CD14-positive monocyte (primary cell): ENCODE results near the gene BBS9. TPM values are rescaled to one million over a fixed set of nuclear protein-coding genes. Genes with fewer than 3 reads are reported as not detected.

Experiments
- DNase-seq, 3 donors: peaks; one replicate each; pipeline ENCODE4 v3.0.0-alpha.2; 2011 to 2022
- H2AFZ ChIP-seq: 2 replicates; pipeline ENCODE4 v1.6.0; 2012; ENCODE audit warnings: mild to moderate bottlenecking, low read depth, low read length, inconsistent platforms; ENCODE audit not compliant: insufficient read depth, poor library complexity, severe bottlenecking
- H3K27ac ChIP-seq, 2 donors: 1 replicate in 1 of 2; 2 replicates in 1 of 2; pipeline ENCODE4 v1.5.1; 2012 to 2013; ENCODE audit warnings: low read length in 2 of 2, control low read depth in 1 of 2, inconsistent platforms in 1 of 2, low read depth in 1 of 2, mild to moderate bottlenecking in 1 of 2
- H3K27me3 ChIP-seq, 2 donors: one replicate each; pipeline versions ENCODE4 v1.6.0 to v1.6.1; 2011 to 2013; ENCODE audit warnings: low read length in 2 of 2; ENCODE audit not compliant: control insufficient read depth in 2 of 2, insufficient read depth in 2 of 2
- H3K36me3 ChIP-seq, 2 donors: replicated peaks in 1 of 2; 1 replicate in 1 of 2; 2 replicates in 1 of 2; pipeline versions ENCODE4 v1.5.1 to v1.6.1; 2012 to 2013; ENCODE audit warnings: low read length in 2 of 2, control low read depth in 1 of 2, inconsistent platforms in 1 of 2, mild to moderate bottlenecking in 1 of 2; ENCODE audit not compliant: insufficient read depth in 2 of 2, control insufficient read depth in 1 of 2
- H3K4me1 ChIP-seq, 2 donors: 1 replicate in 1 of 2; 2 replicates in 1 of 2; pipeline versions ENCODE4 v1.5.1 to v1.6.1; 2012 to 2013; ENCODE audit warnings: low read length in 2 of 2, control low read depth in 1 of 2, inconsistent platforms in 1 of 2, mild to moderate bottlenecking in 1 of 2, moderate library complexity in 1 of 2; ENCODE audit not compliant: insufficient read depth in 2 of 2, control insufficient read depth in 1 of 2
- H3K4me2 ChIP-seq: replicated peaks from 2 replicates; pipeline ENCODE3; 2012; ENCODE audit warnings: low read length, moderate library complexity, mild to moderate bottlenecking; ENCODE audit not compliant: poor library complexity, severe bottlenecking; ENCODE audit errors: extremely low read depth
- H3K4me3 ChIP-seq, 3 experiments: fragments of 200-600 bp in 1 of 3; sonication (generic) in 1 of 3; replicated peaks in 1 of 3; 1 replicate in 2 of 3; 2 replicates in 1 of 3; pipeline ENCODE4 v1.5.1; 2011 to 2013; ENCODE audit warnings: low read length in 3 of 3, mild to moderate bottlenecking in 3 of 3, control low read depth in 2 of 3, low read depth in 2 of 3, inconsistent platforms in 1 of 3, moderate library complexity in 1 of 3
- H3K79me2 ChIP-seq: 2 replicates; pipeline ENCODE4 v1.6.0; 2012; ENCODE audit warnings: mild to moderate bottlenecking, control low read depth, inconsistent platforms, low read length, moderate library complexity; ENCODE audit not compliant: insufficient read depth
- H3K9ac ChIP-seq: 2 replicates; pipeline ENCODE4 v1.6.0; 2017; ENCODE audit warnings: low read length, mild to moderate bottlenecking; ENCODE audit not compliant: insufficient read depth, poor library complexity, severe bottlenecking
- H3K9me3 ChIP-seq, 2 donors: replicated peaks in 1 of 2; 1 replicate in 1 of 2; 2 replicates in 1 of 2; pipeline versions ENCODE4 v1.5.1 to v1.6.1; 2012 to 2013; ENCODE audit warnings: low read length in 2 of 2, control low read depth in 1 of 2; ENCODE audit not compliant: control insufficient read depth in 1 of 2, insufficient read depth in 1 of 2
- H4K20me1 ChIP-seq: 2 replicates; pipeline ENCODE4 v1.6.0; 2012; ENCODE audit warnings: mild to moderate bottlenecking, low read length, control low read depth, moderate library complexity; ENCODE audit not compliant: insufficient read depth
- H3K27ac Mint-ChIP-seq, 7 donors: one replicate each; pipeline ENCODE4 v1.8.0; 2020; ENCODE audit warnings: mild to moderate bottlenecking in 7 of 7, mixed read lengths in 7 of 7, moderate library complexity in 6 of 7, inconsistent platforms in 2 of 7
- H3K27me3 Mint-ChIP-seq, 3 donors: one replicate each; pipeline ENCODE4 v1.8.0; 2021 to 2022; ENCODE audit warnings: low read depth in 3 of 3, mild to moderate bottlenecking in 3 of 3, mixed read lengths in 3 of 3, moderate library complexity in 3 of 3, inconsistent platforms in 1 of 3
- H3K36me3 Mint-ChIP-seq, 2 donors: one replicate each; pipeline ENCODE4 v1.8.0; 2020; ENCODE audit warnings: mixed read lengths in 2 of 2, inconsistent platforms in 1 of 2, mild to moderate bottlenecking in 1 of 2
- H3K4me1 Mint-ChIP-seq: one replicate; pipeline ENCODE4 v1.8.0; 2020; ENCODE audit warnings: mild to moderate bottlenecking, mixed read lengths
- H3K4me3 Mint-ChIP-seq, 2 donors: one replicate each; pipeline ENCODE4 v1.8.0; 2020; ENCODE audit warnings: mild to moderate bottlenecking in 2 of 2, mixed read lengths in 2 of 2, moderate library complexity in 1 of 2
- H3K9me3 Mint-ChIP-seq, 7 donors: one replicate each; pipeline ENCODE4 v1.8.0; 2020 to 2022; ENCODE audit warnings: mixed read lengths in 7 of 7, mild to moderate bottlenecking in 6 of 7, moderate library complexity in 6 of 7, inconsistent platforms in 2 of 7
- WGBS: methylation state at CpG from one replicate; pipeline ENCODE4 v1.1.5; 2013; ENCODE audit warnings: missing lambda C conversion rate; ENCODE audit not compliant: insufficient coverage; 5-methylcytosine and 5-hydroxymethylcytosine counted together
- intact Hi-C, 2 donors: fragments of 100-400 bp; cut with micrococcal nuclease; formaldehyde crosslinking; loops; one replicate each; pipeline versions ENCODE4 v1.15.0 to v1.15.1; 2023
- polyA plus RNA-seq, 3 donors: library from polyadenylated mRNA; depleted of rRNA in 1 of 3; unstranded in 2 of 3; stranded (reverse) in 1 of 3; fragments of 300-500 nt in 2 of 3; fragments of >200 nt in 1 of 3; fragmentation: Illumina TruSeq in 2 of 3; gene quantifications; 1 replicate in 2 of 3; 2 replicates in 1 of 3; pipeline ENCODE4 v1.2.3, GENCODE V29; 2012 to 2021
- TF ChIP-seq, protein P1 (sequence below): fragments of 200-600 bp; IDR thresholded peaks from one replicate; pipeline ENCODE4 v1.8.0; 2022; ENCODE audit warnings: antibody characterized with exemption, mild to moderate bottlenecking

The BBS9 gene
- polyA plus RNA-seq, 3 donors: 4.9 to 7.5 (median 6.8) TPM

DNA sequence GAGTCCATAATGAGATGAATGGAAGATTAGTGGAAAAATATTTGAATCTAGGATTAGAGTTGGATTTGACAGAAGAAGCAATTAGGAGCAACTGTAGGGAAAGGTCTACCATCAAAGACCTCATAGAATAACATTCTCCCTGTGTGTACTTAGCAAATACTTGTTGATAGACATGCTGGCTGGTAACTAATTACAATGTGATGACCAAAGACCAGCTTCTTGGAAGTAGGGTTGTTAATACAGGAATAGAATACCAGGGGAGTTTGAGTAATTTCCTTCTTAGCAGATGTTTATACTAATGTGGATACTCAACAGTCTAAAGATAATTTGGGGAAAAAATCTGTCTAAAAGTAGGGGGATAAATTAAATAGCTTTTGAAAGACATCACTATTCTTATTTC is 418.5 kb downstream of the BBS9 start:
- no peak overlapping the region for H3K27ac ChIP-seq
- H3K9me3 Mint-ChIP-seq: peaks cover 4 to 14% (median 7%) of the 10 kb centered on the region in 7 donors
- H3K4me2 ChIP-seq: no peak overlapping the region
- no peak overlapping the region for H3K4me3 ChIP-seq
- no peaks in the 10 kb centered on the region for H3K27me3 ChIP-seq
- peaks cover 0 to 6% of the 10 kb centered on the region in 2 donors for H3K9me3 ChIP-seq
- no peak for DNase-seq
- no peaks in the 10 kb centered on the region for H4K20me1 ChIP-seq
- H3K4me1 ChIP-seq: no peaks in the 10 kb centered on the region
- H3K27me3 Mint-ChIP-seq: no peaks in the 10 kb centered on the region
- H3K4me3 Mint-ChIP-seq: no peak overlapping the region
- no peak overlapping the region for H3K9ac ChIP-seq
- no peaks in the 10 kb centered on the region for H3K36me3 Mint-ChIP-seq
- H2AFZ ChIP-seq: no peak overlapping the region
- no peak overlapping the region for H3K27ac Mint-ChIP-seq
- H3K36me3 ChIP-seq: no peaks in the 10 kb centered on the region
- no peaks in the 10 kb centered on the region for H3K79me2 ChIP-seq
- intact Hi-C loops: no loop called here
- TF ChIP-seq, protein P1, sequence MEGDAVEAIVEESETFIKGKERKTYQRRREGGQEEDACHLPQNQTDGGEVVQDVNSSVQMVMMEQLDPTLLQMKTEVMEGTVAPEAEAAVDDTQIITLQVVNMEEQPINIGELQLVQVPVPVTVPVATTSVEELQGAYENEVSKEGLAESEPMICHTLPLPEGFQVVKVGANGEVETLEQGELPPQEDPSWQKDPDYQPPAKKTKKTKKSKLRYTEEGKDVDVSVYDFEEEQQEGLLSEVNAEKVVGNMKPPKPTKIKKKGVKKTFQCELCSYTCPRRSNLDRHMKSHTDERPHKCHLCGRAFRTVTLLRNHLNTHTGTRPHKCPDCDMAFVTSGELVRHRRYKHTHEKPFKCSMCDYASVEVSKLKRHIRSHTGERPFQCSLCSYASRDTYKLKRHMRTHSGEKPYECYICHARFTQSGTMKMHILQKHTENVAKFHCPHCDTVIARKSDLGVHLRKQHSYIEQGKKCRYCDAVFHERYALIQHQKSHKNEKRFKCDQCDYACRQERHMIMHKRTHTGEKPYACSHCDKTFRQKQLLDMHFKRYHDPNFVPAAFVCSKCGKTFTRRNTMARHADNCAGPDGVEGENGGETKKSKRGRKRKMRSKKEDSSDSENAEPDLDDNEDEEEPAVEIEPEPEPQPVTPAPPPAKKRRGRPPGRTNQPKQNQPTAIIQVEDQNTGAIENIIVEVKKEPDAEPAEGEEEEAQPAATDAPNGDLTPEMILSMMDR: no peak
- no peaks in the 10 kb centered on the region for H3K4me1 Mint-ChIP-seq

DNA sequence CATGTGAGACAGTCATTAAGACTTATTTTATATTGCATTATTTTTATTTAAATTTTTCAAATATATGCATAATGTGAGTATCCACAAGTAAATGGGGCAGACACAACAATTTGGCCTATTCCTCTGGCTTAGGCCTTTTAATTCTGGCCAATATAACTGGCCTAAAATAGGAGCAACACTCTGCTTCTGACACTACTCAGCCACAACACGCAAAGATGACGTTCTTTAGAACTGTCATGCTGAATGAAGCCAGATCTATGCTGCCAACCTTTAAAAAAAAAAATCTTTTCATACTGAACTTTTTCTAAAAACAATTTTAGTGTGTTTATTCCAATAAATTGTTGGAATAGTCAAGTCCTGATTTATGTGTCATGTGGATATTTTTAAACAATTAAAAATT is 421.0 kb downstream of the BBS9 start:
- Mint-ChIP-seq H3K27me3 (no peaks in the 10 kb centered on the region), H3K27ac (no peak overlapping the region), H3K4me1 (no peaks in the 10 kb centered on the region), H3K4me3 (no peak overlapping the region), H3K36me3 (no peaks in the 10 kb centered on the region), H3K9me3 (peaks cover 0 to 4% (median 2%) of the 10 kb centered on the region in 7 donors)
- H3K4me3 ChIP-seq: no peak overlapping the region
- H3K27me3 ChIP-seq: no peaks in the 10 kb centered on the region
- no peak for DNase-seq
- H3K9ac ChIP-seq: no peak overlapping the region
- no peaks in the 10 kb centered on the region for H4K20me1 ChIP-seq
- intact Hi-C loops: no loop called here
- TF ChIP-seq, protein P1: no peak
- WGBS: no CpG with 5 or more reads among the region's 2 CpGs
- no peaks in the 10 kb centered on the region for H3K79me2 ChIP-seq
- H3K4me1 ChIP-seq: no peaks in the 10 kb centered on the region
- peaks cover 0 to 3% of the 10 kb centered on the region in 2 donors for H3K9me3 ChIP-seq
- H3K27ac ChIP-seq: no peak overlapping the region
- H2AFZ ChIP-seq: no peak overlapping the region
- H3K36me3 ChIP-seq: no peaks in the 10 kb centered on the region
- H3K4me2 ChIP-seq: no peak overlapping the region
